OCI-M1 (cell line): ENCODE data around the gene VWA5B1.

Source experiments
- DNase-seq: peaks from one replicate; lab custom pipeline; 2025; lab: John Stamatoyannopoulos, UW

The VWA5B1 gene

DNA sequence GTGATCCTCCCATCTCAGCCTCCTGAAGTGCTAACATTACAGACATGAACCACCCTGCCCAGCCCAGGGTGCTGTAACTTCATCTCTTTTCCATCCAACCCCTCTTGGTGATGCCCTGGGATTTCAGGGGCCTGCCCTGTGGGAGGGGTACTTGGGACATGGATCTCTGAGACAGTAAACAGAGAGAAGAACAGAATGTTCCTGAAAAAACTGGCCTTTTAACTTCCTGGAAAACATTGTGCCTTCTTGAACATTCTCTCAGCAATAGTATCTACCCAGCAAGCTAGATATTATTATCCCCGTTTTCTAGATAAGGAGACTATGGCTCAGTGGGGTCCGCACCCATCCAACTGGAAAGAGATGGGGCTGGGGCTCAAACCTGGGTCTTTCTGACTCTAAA is 57.0 kb downstream of the VWA5B1 start:
- DNase-seq: no peak

DNA sequence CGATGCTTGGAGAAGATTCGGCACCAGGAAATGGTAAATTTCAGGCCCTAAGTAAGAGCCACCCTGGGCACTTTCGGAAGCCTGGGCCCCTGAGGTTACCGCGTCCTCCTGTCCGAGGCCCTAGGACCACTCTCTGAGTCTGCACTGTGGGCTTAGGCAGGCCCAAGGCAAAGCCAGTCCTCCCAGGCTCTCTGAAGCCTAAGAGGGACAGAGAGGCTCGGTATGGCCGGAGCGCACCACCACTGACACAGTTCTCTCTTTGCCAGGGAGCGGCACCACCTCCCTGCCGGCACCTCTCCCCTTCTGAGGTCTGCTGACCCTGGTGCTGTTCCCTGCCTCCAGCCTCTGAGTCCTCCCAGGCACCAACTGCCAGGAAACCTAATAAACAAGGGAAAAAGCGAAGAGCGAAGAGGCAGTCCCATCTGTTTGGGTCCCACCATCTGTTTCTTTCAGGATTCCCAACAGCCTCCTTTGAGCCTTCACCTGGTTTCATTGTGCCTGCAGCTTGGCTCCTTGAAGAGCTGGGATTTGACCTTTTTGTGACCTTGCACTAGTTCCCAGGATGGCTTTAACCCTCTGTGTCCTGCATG is 57.7 kb downstream of the VWA5B1 start:
- no peak for DNase-seq

DNA sequence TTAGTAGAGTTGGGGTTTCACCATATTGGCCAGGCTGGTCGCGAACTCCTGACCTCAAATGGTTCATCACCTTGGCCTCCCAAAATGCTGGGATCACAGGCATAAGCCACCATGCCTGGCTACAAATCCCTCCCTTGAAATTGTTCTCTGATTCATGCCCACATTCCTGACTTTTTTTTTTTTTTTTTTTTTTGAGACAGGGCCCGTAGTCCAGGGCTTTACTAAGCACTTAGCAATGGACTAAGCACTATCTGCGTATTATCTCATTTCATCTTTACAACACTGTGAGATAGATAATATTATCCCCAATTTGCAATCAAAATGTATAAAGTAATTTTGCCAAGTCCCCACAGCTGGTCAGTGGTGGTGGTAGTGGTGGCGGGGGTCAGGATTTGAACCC is 58.9 kb downstream of the VWA5B1 start:
- DNase-seq: no peak

DNA sequence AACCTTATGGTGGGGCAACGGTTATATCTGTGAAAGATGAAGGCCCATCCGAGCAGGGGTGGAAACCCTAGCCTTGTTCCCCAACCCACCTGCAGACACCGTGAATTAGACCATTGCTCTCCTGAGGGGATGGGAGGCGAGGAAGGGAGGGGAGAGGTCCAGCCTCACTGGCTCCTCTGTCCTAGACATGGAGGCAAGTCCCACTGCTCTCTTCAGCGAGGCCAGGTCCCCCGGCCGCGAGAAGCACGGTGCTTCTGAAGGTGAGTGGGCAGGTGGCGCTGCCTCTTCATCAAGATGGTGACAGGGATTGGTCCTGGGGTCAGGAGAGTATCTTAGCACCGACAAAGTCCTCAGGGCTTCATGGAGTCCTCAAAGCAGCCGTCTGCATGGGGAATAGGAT is 59.3 kb downstream of the VWA5B1 start:
- DNase-seq: no peak

DNA sequence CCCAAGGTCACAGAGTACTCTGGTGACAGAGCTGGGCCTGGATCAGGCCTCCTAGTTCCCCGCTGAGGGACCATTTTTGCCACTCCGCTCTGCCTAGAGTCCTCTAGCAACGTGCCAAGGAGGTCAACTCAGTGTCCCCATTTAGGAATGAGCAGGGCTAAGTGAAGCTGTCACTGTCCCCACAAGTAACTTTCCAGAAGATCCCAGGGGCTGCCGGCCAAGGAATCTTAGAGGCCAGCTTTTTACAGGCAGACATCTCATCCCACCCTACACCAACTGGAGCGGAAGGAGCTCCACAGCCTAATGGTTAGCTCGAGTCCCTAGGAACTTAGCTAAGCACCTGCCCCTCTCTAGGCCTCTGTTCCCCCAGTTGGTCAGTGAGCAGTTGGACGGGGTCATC is 59.7 kb downstream of the VWA5B1 start:
- no peak for DNase-seq

DNA sequence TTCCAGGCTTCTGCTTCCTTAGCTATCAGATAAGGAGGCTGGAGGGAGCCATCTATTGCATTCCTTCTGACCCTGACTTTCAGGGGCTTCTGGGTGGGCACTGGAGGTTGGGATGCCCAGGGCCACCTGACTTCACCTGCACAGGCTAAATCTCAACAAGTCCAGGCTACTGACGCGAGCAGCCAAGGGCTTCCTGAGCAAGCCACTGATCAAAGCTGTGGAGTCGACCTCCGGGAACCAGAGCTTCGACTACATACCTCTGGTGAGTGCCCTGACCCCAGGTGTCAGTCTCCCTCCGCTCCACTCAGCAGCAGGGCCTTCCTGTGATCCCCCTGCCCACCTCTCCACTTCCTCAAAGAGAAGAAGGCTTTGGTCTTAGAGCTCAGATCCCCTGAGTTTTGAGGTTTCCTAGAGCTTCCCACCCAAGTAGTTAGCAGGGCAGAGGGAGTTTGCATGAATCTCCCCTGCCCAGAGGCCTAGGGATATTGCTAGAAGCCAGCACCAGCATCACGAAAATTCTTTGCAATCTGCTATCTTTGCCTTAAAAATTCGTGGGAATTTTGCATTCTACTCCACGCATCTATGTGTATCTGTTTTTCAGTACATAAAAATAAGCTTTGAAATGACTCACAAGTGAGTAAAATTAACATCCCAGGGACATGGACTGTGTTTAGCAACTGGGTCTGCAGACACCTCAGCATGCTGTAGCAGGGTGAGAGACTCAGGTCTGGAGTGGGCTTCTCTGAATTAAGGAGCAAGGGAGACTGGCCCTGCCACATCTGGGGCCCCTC is 61.4 kb downstream of the VWA5B1 start:
- no peak for DNase-seq

DNA sequence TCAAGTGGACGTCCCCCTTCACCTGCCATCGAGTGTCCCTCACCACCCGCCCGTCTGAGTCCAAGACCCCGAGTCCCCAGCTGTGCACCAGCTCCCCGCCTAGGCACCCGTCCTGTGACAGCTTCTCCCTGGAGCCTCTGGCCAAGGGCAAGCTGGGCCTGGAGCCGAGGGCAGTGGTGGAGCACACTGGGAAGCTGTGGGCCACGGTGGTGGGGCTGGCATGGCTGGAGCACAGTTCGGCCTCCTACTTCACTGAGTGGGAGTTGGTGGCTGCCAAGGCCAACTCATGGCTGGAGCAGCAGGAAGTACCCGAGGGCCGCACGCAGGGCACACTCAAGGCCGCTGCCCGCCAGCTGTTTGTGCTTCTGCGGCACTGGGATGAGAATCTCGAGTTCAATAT is 63.2 kb downstream of the VWA5B1 start:
- DNase-seq: no peak

DNA sequence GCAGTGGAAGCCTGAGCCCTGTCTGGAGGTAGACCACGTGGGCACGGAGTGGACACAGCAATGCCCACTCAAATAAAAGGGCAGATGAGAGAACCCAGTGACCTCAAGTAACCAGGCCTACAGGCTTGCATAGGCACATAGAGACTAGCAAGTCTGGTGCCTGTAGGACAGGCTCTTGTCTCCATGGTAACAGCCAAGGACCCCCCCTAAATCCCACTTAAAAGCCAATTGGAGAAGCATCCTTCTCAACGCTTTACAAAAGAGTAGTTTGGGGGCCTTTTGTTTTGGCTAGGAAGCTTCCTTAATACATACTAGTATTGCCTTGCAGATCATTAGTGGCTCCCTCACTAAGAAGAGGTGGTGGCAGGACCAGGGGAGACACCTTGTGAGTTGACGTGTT is 63.9 kb downstream of the VWA5B1 start:
- DNase-seq: no peak

DNA sequence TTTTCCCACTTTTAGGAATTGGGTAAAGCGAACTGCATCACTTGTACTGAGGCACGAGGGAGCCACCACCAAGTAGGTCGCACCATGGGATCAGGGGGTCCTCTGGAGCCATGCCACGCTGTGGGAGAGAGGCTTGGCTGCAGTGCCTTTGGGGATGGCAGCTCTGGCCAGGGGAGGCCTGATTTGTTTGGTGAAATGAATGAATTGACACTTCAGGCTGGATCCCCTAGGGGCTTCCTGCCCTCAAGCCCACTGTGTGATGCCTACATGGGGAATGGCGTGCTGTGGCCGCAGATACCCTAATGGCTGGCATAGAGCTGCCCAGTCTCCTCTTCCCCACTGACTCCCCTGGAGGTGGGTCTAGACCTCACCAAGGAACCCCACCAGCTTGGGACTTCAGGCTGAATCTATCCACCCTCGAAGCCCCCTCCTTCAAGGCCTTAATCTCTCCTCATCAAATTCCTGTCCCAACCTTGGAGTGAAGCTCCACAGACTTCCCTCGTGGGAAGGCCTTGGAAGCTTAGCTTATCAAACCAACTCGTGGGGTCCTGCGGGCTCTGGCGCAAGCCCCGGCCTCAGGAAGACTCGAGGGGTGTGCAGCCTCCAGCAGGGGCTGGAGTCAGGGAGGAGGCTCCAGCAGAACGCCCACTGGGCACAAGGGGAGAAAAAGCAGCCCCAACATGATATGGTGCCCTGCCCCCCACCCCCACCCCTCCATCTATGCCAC is 64.6 kb downstream of the VWA5B1 start:
- DNase-seq: no peak

DNA sequence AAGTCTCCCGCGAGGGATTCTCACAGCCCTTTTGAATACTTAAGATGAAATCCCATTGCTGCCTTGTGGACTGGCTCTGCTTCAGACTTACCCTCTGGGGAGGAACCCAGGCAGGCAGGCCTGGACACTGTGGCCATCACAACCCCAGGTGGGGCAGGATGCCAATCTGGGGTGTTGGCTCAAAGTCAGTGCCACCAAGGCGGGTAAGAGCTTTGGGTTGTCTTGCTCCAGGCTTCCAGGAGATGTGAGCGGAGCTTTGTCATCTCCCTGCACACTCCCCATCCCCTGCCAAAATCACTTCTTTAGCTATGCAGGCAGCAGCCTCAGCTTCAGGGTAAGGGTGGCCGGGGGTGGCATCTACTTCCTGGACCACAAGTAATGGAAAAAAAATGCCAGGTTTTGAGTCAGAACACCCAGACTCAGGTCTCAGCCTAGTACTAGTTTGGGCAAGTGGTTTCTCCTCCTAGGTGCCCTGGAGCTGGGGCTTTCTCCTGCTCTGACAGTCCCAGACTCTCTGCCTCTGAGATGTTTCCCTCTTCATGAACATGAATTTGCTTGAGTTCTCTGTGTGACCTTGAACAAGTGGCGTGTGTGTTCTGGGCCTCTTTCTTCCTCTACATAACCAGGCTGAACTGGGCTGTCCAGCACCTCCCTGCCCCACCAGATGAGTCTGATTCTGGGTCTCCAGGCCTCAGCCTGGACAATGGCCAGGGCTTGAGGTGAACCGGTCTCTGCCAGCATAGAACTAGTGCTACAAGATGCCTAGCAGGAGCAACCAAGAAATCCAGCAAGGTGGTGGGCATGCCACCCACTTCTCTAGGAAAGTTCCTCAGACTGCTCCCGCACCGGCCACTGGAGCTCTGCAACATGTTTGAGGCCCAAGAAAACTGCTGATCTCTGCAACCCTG is 65.4 kb downstream of the VWA5B1 start:
- DNase-seq: no peak

DNA sequence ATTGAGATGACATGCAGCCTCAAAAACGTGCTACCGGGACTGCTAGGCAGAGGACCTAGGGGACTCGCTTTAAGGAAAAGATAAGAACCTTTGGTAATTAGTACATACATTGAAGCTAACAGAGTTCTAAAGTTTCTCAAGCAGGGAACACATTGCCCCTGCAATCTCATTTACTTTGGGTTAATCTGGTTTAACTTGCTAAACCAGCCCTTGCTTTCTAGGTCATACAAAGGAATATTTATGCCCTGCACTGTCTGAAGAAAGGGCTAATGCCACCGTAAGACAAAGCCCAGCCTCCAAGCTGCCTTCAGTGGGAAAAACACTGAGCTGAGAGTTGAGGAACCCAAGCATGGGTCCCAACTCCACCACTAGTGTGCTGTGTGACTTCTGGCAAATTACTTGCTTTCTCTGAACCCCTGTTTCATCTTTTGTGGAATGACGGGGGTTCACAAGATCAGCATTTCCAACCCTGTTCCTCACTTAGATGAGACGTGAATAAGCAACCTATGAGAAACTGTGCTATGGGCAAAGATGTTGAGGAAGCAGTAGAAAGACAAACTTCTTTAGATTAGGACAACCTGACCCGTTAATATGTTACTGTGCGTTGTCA is 66.3 kb downstream of the VWA5B1 start:
- no peak for DNase-seq

DNA sequence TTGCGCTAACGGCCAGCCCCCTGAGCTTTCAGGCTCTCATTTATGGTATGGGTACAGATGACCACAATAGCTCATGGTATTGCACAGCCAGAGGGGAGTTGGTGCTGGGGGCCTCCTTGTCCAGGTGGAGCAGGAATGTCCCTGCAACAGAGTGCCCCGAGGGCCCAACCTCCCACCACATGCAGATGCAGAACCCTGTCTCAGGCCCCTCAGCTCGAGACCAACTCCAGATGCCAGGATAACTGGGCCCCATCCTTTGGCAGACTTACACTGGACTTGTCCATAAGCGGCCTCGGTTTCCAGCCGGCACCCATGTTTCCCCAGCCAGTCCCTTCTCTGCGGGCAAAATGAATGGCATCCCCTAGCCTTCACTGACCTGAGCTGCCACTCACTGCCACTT is 67.1 kb downstream of the VWA5B1 start:
- no peak for DNase-seq

DNA sequence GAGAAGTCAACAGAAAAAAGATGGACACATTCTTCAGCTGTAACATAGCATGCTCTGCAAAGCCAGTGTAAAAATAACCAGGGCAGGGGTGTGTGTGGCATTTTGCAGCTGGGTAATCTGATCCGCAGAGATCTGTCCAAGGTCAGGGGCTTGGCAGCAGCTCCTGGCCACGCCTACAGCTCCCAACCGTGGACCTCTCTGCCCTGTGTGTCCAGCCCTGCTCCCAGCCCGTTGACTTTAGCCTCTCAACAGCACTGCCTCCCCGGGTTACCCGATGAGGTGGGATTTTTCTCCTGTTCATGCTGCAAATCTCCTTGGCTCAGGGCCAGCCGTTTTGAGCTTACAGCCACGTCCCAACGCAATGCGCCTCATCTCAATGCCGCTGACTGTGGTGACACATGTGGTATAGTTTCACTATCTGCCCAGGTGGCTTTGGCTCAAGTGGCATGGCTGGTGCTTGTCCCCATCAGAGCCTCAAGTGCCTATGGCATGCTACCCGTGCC is 68.1 kb downstream of the VWA5B1 start:
- DNase-seq: no peak

DNA sequence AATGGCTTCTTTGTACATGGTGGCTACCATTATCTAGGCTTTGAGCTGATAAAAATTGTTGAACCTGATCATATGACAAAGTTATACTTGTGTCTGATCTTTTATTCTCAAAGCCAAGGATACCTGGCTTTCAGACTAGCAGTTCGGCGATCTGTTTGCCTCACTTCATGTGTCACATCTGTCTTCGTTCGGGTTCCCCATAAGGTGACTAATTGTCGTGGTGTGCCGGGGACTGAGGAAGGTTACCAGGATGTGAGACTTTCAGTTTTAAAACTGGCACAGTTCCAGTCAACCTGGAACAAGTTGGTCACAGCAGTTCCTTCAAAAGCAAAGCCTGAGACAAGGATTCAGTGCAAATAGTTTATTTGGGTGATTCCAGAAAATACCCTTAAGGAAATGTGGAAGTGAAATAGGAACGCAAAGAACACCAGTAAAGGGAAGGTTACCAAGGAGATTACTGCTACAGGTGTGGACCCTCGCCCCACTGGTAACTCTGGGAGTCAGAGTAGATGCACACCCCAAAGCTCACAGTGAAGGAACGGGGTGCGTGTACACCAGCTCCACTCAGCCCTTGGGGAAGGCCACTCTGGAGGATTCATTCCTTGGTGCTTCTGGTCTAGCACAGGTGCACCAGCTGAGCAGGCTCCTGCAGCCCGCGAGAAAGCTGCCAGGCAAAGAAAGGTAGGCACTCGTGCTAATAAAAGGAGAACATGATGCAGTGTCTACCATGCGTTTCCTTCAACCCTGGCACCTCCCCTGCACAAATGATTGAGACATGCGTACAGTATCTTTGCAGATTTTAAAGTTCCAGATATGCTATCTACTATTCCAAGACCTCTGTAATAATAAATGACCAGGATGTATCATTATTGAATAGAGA is 69.0 kb downstream of the VWA5B1 start:
- no peak for DNase-seq

DNA sequence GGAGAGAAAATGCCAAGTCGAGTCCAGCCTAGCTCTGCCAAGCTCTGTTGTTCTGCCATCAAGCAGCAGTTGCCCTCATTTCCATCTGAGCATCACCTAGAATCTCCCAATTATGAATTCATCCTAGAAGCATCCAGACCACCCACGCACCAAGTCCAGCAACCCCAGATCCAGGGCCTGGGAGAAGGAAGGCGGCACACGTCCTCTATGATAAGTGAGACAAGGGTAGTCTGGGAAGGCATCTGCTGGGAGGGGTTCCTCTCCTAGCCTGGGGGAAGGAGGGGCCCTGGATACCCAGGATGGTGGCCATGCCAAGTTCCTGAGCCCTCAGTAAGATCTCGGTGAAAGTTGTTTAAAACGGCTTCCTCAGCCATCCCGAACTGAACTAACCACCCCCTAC is 70.7 kb downstream of the VWA5B1 start:
- DNase-seq: no peak

DNA sequence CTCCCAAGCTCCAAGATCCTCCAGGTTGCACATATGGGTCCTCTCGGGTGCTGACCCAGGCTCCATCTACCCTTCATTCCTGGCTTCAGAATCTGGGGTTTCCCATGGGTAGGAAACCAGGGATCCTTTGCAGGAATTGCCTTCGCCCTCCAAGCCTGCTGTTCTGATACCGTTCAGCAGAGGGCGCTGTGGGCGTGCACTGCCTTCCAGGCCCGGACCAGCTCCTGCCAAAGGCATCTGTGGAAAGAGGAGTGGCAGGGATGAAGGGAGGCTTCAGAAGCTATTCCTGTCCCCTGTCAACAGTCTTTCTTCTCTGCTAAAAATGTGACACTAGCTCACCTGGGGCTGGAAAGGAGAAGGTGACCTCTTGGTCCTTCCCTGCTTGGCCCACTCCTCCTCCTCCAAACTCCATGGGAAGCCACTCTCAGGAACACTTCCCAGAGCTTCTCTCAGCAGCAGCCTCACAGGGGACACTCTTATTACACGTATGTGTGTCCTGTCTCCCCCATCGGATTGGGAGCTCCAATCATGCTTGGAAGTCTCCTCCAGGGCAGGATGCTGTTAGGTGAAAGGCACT is 71.2 kb downstream of the VWA5B1 start:
- DNase-seq: peak; percentile 59

DNA sequence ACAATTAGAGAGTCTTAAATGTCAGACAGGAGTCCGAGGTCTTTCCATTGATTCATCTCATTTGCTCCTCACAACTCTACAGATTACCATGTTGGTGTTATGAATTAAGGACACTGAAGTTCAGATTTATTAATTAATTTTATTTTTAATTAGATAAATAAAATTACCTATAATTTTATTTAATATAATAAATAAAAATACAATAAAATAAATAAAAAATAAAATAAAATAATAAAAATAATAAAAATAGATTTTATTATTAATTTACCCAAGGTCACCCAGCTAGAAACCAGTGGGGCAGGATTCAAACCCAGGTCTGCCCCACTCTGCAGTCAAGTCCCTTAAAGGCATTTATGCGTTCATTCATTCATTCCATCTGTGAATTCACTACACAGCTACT is 72.2 kb downstream of the VWA5B1 start:
- DNase-seq: no peak

DNA sequence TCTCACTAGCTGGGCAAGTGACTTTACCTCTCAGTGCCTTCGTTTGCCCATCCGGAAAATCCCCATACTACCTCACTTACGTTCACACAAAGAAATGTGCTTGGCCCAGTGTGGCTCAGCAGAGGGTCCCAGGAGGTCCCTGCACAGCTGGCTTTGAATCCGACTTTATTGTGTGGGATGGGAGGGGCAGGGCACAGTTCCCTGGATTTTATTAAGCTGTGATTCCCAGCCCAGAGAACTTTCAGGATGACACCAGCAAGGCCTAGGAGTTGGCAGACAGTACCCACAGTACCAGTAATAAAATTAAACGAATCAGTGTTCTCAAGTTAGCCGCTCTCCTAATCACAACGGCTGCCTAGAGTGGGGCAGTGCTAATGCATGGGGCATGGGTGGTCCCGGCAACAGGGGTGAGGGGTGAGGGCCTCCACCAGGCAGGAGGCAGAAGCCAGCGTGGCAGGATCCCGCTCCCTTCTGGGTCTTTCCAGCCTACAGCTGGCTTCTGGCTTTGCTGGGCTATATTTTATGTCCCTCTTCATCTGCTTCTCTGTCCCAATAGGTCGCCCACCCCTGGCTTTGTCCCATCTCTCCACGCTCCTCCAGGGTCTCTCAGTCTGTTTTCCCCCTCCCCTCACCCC is 74.9 kb downstream of the VWA5B1 start:
- no peak for DNase-seq

DNA sequence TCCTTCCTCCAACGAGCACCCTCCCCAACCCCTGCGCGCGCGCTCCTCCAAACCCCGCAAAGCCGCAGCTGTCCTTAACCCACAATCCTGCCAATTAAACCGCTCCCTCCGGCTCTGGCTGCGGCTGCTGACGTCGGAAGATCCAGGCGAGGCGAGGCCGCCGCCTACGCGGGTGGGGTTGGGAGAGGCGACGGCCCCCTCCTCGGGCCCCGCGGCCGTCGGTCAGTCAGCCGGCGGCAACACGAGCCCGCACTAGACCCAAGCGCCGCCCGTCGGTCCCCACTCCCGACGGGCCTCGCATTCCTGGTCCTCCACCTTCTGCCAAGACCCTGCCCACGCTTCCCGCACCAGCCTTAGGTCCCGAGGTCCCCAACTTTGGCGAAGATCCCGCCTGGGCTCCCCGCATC is 75.4 kb downstream of the VWA5B1 start:
- DNase-seq: no peak
